HL-60 (cell line): ENCODE data around the gene MLH1.

Experiments used
- DNase-seq, 2 experiments: peaks; one replicate each; pipeline ENCODE4 v3.0.0-alpha.2; 2010 to 2020; ENCODE audit warnings: low read depth in 1 of 2, low spot score in 1 of 2
- H3K27ac ChIP-seq: fragments of 250-450 bp; sonication (Bioruptor Pico); replicated peaks from 2 replicates; pipeline ENCODE4 v1.5.1; 2020; ENCODE audit warnings: mild to moderate bottlenecking, moderate library complexity
- H3K27me3 ChIP-seq: fragments of 250-450 bp; sonication (Bioruptor Pico); 2 replicates; pipeline ENCODE4 v1.5.1; 2021; ENCODE audit warnings: mild to moderate bottlenecking, moderate library complexity; ENCODE audit not compliant: insufficient read depth, poor library complexity, severe bottlenecking
- H3K4me3 ChIP-seq: replicated peaks from 2 replicates; pipeline ENCODE4 v1.5.1; 2011; ENCODE audit warnings: mild to moderate bottlenecking, control low read depth, low read length; ENCODE audit not compliant: insufficient read depth
- GABPA ChIP-seq: IDR thresholded peaks from 2 replicates; pipeline ENCODE4 v1.6.1; 2012; ENCODE audit warnings: low read depth
- POLR2AphosphoS5 ChIP-seq: IDR thresholded peaks from 2 replicates; pipeline ENCODE4 v1.6.1; 2012; ENCODE audit warnings: low read depth
- SPI1 ChIP-seq: IDR thresholded peaks from 2 replicates; pipeline ENCODE4 v1.6.1; 2012; ENCODE audit warnings: low read depth, mild to moderate bottlenecking, borderline replicate concordance
- TF ChIP-seq, protein P1 (sequence below): IDR thresholded peaks from one replicate; pipeline ENCODE4 v1.5.1; 2011; ENCODE audit warnings: low read length, control low read depth, inconsistent platforms; ENCODE audit not compliant: insufficient read depth
- TF ChIP-seq, protein P2 (sequence below): IDR thresholded peaks from 2 replicates; pipeline ENCODE4 v1.6.1; 2012; ENCODE audit warnings: low read depth; ENCODE audit not compliant: insufficient replicate concordance

Gene MLH1

DNA sequence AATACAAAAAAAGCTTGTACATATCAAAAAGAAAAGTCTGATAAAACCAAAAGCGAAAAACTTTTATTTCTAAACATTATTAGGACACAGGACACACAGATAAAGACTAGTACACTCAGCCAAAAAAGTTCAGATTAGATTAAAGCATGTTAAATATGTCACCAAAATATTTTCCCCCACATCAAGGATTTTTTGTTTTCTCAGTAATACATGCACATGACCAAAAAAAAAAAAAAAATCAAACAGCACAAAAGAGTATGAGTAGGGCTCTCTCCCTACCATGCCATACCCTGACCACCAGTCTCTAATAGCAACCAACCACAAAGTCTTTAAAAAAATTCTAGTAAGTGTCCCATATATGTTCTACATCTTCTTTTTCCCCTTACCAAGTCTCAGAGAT lies 103.7 kb downstream of the MLH1 start:
- H3K27ac ChIP-seq, result no peak overlapping the region

DNA sequence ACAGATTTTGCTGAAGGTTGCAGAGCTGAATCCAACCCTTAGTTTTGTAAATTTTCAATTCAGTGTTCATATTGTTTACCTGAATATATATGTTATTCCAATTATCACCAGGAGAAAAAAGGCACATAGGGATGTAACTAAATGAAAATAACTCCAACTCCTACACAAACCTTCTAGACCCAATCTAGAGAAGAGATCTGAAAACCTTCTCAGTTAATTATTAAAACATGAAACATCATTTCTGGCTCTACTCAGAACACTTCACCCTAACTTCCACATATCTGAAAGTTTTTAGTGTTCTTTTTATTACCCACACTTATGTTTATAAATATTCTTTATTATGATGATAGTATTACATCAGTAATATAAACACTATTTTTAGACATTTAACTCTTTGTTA lies 104.5 kb downstream of the MLH1 start:
- DNase-seq, result no peak
- H3K27me3 ChIP-seq, result no peaks in the 10 kb centered on the region
- H3K27ac ChIP-seq, result no peak overlapping the region
- H3K4me3 ChIP-seq, result no peak overlapping the region
- TF ChIP-seq GABPA (no peak), SPI1 (no peak)

More for the DNA sequence above, 103.7 kb downstream of the MLH1 start:
- Histone ChIP-seq H3K27me3 (no peaks in the 10 kb centered on the region), H3K4me3 (no peak overlapping the region)
- no peak for DNase-seq
- TF ChIP-seq SPI1, result no peak
- TF ChIP-seq, protein P1, sequence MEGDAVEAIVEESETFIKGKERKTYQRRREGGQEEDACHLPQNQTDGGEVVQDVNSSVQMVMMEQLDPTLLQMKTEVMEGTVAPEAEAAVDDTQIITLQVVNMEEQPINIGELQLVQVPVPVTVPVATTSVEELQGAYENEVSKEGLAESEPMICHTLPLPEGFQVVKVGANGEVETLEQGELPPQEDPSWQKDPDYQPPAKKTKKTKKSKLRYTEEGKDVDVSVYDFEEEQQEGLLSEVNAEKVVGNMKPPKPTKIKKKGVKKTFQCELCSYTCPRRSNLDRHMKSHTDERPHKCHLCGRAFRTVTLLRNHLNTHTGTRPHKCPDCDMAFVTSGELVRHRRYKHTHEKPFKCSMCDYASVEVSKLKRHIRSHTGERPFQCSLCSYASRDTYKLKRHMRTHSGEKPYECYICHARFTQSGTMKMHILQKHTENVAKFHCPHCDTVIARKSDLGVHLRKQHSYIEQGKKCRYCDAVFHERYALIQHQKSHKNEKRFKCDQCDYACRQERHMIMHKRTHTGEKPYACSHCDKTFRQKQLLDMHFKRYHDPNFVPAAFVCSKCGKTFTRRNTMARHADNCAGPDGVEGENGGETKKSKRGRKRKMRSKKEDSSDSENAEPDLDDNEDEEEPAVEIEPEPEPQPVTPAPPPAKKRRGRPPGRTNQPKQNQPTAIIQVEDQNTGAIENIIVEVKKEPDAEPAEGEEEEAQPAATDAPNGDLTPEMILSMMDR, result no peak
- TF ChIP-seq, protein P2, sequence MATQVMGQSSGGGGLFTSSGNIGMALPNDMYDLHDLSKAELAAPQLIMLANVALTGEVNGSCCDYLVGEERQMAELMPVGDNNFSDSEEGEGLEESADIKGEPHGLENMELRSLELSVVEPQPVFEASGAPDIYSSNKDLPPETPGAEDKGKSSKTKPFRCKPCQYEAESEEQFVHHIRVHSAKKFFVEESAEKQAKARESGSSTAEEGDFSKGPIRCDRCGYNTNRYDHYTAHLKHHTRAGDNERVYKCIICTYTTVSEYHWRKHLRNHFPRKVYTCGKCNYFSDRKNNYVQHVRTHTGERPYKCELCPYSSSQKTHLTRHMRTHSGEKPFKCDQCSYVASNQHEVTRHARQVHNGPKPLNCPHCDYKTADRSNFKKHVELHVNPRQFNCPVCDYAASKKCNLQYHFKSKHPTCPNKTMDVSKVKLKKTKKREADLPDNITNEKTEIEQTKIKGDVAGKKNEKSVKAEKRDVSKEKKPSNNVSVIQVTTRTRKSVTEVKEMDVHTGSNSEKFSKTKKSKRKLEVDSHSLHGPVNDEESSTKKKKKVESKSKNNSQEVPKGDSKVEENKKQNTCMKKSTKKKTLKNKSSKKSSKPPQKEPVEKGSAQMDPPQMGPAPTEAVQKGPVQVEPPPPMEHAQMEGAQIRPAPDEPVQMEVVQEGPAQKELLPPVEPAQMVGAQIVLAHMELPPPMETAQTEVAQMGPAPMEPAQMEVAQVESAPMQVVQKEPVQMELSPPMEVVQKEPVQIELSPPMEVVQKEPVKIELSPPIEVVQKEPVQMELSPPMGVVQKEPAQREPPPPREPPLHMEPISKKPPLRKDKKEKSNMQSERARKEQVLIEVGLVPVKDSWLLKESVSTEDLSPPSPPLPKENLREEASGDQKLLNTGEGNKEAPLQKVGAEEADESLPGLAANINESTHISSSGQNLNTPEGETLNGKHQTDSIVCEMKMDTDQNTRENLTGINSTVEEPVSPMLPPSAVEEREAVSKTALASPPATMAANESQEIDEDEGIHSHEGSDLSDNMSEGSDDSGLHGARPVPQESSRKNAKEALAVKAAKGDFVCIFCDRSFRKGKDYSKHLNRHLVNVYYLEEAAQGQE, result no peak

DNA sequence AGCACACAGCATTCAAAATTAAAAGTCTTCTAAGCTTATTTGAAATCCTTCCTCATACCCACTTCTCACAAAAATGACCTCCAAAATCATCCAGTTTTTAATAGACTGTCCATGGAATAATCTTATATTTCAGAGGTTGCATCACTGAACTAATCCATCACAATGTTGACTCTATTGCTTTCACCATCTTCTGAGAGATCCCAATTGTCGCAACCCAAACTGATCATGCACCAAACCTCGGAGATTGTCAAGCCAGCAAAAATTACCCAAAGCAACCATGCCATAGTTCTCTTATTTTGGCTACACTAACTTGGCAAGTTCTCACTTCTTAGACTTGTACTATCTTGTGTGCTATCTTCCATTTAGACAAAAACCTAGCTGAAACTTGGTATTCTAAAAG lies 105.6 kb downstream of the MLH1 start:
- H3K27me3 ChIP-seq, result no peaks in the 10 kb centered on the region
- TF ChIP-seq, protein P2, result no peak
- TF ChIP-seq, protein P1, result no peak
- DNase-seq, result no peak
- H3K4me3 ChIP-seq, result no peak overlapping the region
- H3K27ac ChIP-seq, result no peak overlapping the region

DNA sequence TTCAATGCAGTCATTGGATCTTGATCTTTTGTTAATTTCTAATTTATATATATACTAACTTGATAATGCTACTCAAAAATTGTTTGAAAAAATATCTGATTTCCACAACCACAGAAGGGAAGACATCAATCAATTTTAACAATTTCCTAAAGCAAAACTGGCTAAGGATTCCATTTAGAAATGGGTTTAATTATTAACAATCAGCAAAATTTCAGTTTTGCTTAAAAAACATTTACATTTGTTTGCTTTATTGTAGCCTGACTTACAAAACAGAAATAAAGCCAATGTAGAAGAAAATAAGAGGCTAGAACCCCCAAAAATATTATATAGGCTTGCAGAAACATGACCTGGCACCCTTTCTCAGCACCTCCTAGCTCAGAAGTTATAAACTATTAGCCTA lies 106.2 kb downstream of the MLH1 start:
- Histone ChIP-seq H3K27ac (no peak overlapping the region), H3K27me3 (no peaks in the 10 kb centered on the region), H3K4me3 (no peak overlapping the region)
- TF ChIP-seq SPI1, result no peak
- TF ChIP-seq GABPA, result no peak
- no peak for TF ChIP-seq POLR2AphosphoS5
- TF ChIP-seq, protein P2, result no peak
- TF ChIP-seq, protein P1, result no peak
- DNase-seq, result no peak
